OCI-LY1 (cell line): ENCODE results near the gene ELMOD3.
A peak's percentile ranks its signal among the peaks of the same experiment; 100 is the strongest.
"Not testable (repeated sequence)": the region's sequence is repeated elsewhere in the genome, so short reads cannot be mapped to it uniquely, and the experiment has no call there.

ENCODE experiments used
- H2AFZ ChIP-seq: fragments of 200-600 bp; sonication (generic), shearing (Covaris generic); 2 replicates; pipeline ENCODE4 v1.6.0; 2014; ENCODE audit warnings: antibody characterized with exemption, mild to moderate bottlenecking, low read length
- H3F3A ChIP-seq: fragments of 200-600 bp; sonication (generic), shearing (Covaris generic); 2 replicates; pipeline ENCODE4 v1.6.0; 2014; ENCODE audit warnings: mild to moderate bottlenecking, antibody characterized with exemption, low read length, moderate library complexity; ENCODE audit not compliant: insufficient read depth
- H3K27ac ChIP-seq: fragments of 200-600 bp; sonication (generic); 2 replicates; pipeline ENCODE4 v1.5.1; 2014; ENCODE audit warnings: low read length, mixed run types, mild to moderate bottlenecking, low read depth; ENCODE audit not compliant: poor library complexity, severe bottlenecking
- H3K27me3 ChIP-seq: fragments of 200-600 bp; sonication (generic); 2 replicates; pipeline ENCODE4 v1.6.0; 2014; ENCODE audit warnings: antibody characterized with exemption, mild to moderate bottlenecking, low read length, moderate library complexity; ENCODE audit not compliant: insufficient read depth
- H3K36me3 ChIP-seq: fragments of 200-600 bp; sonication (generic); 2 replicates; pipeline ENCODE4 v1.6.1; 2014; ENCODE audit warnings: mild to moderate bottlenecking, antibody characterized with exemption, low read length, moderate library complexity, mixed read lengths; ENCODE audit not compliant: insufficient read depth
- H3K4me1 ChIP-seq: fragments of 200-600 bp; sonication (generic); 2 replicates; pipeline ENCODE4 v1.5.1; 2014; ENCODE audit warnings: mild to moderate bottlenecking, low read length, moderate library complexity; ENCODE audit not compliant: insufficient read depth, severe bottlenecking
- H3K4me2 ChIP-seq: fragments of 200-600 bp; sonication (generic), shearing (Covaris generic); 2 replicates; pipeline ENCODE4 v1.6.1; 2014; ENCODE audit warnings: low read length
- H3K4me3 ChIP-seq: fragments of 200-600 bp; sonication (generic); 2 replicates; pipeline ENCODE4 v1.5.1; 2014; ENCODE audit warnings: low read length, low read depth, mild to moderate bottlenecking, mixed read lengths; ENCODE audit not compliant: poor library complexity, severe bottlenecking
- H3K79me2 ChIP-seq: fragments of 200-600 bp; shearing (Covaris generic); 2 replicates; pipeline ENCODE4 v1.6.1; 2016; ENCODE audit warnings: mixed run types, low read length, mixed read lengths; ENCODE audit not compliant: insufficient read depth
- H3K9ac ChIP-seq: fragments of 200-600 bp; sonication (generic), shearing (Covaris generic); 2 replicates; pipeline ENCODE4 v1.6.1; 2014; ENCODE audit warnings: mild to moderate bottlenecking, low read length, mixed read lengths
- H3K9me2 ChIP-seq: fragments of 200-600 bp; sonication (generic), shearing (Covaris generic); 2 replicates; pipeline ENCODE4 v1.6.1; 2014; ENCODE audit warnings: low read depth, mild to moderate bottlenecking, low read length, mixed read lengths
- H3K9me3 ChIP-seq: fragments of 200-600 bp; shearing (Covaris generic); 2 replicates; pipeline ENCODE4 v1.6.1; 2014; ENCODE audit warnings: low read length, mixed read lengths
- H4K20me1 ChIP-seq: fragments of 200-600 bp; sonication (generic), shearing (Covaris generic); 2 replicates; pipeline ENCODE4 v1.6.0; 2016; ENCODE audit warnings: mild to moderate bottlenecking, low read length; ENCODE audit not compliant: insufficient read depth
- EZH2 ChIP-seq: fragments of 200-600 bp; sonication (generic), shearing (Covaris generic); IDR thresholded peaks from 2 replicates; pipeline ENCODE4 v1.8.0; 2017; ENCODE audit warnings: borderline replicate concordance, mixed run types, mild to moderate bottlenecking, antibody characterized with exemption, low read length, moderate library complexity, mixed read lengths
- TF ChIP-seq, protein P1 (sequence below): fragments of 200-600 bp; sonication (generic), shearing (Covaris generic); IDR thresholded peaks from 2 replicates; pipeline ENCODE4 v1.5.1; 2017; ENCODE audit warnings: mild to moderate bottlenecking, antibody characterized with exemption, low read length, moderate library complexity, mixed read lengths

Gene ELMOD3

GRCh38 chr2:85327160-85327821, 27.3 kb upstream of the ELMOD3 start:
- no peak overlapping the region for H2AFZ ChIP-seq
- H3F3A ChIP-seq = no peaks in the 10 kb centered on the region
- peak overlapping the region; percentile 75 for H3K4me3 ChIP-seq
- peaks cover 28% of the 10 kb centered on the region for H3K79me2 ChIP-seq
- peak overlapping the region; percentile 68 for H3K27ac ChIP-seq
- H3K9ac ChIP-seq = peak overlapping the region; percentile 98
- no peaks in the 10 kb centered on the region for H3K9me3 ChIP-seq
- peaks cover 27% of the 10 kb centered on the region for H3K4me1 ChIP-seq
- H3K36me3 ChIP-seq = peaks cover 48% of the 10 kb centered on the region
- no peak for TF ChIP-seq EZH2
- TF ChIP-seq, protein P1, sequence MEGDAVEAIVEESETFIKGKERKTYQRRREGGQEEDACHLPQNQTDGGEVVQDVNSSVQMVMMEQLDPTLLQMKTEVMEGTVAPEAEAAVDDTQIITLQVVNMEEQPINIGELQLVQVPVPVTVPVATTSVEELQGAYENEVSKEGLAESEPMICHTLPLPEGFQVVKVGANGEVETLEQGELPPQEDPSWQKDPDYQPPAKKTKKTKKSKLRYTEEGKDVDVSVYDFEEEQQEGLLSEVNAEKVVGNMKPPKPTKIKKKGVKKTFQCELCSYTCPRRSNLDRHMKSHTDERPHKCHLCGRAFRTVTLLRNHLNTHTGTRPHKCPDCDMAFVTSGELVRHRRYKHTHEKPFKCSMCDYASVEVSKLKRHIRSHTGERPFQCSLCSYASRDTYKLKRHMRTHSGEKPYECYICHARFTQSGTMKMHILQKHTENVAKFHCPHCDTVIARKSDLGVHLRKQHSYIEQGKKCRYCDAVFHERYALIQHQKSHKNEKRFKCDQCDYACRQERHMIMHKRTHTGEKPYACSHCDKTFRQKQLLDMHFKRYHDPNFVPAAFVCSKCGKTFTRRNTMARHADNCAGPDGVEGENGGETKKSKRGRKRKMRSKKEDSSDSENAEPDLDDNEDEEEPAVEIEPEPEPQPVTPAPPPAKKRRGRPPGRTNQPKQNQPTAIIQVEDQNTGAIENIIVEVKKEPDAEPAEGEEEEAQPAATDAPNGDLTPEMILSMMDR = no peak
- no peaks in the 10 kb centered on the region for H3K9me2 ChIP-seq
- peak overlapping the region; percentile 97 for H3K4me2 ChIP-seq
- H4K20me1 ChIP-seq = no peaks in the 10 kb centered on the region
- H3K27me3 ChIP-seq = no peaks in the 10 kb centered on the region

GRCh38 chr2:85327822-85328617, 26.5 kb upstream of the ELMOD3 start, which contains the start of gene TGOLN2:
TSS of gene TGOLN2 (minus strand) at chr2:85327989. CDS start at chr2:85327962, 27 bp downstream.
- Histone ChIP-seq H3K36me3 (peaks cover 40% of the 10 kb centered on the region), H3K9me2 (no peaks in the 10 kb centered on the region), H2AFZ (0 out of 2 replicates have a peak within 1 kb of the TSS, but pooled peaks have one; percentile 73)

GRCh38 chr2:85329181-85329651, 25.4 kb upstream of the ELMOD3 start:
- Histone ChIP-seq H3K4me3 (no peak overlapping the region), H3K9ac (no peak overlapping the region), H3K27ac (no peak overlapping the region)

More at GRCh38 chr2:85327822-85328617, 26.5 kb upstream of the ELMOD3 start, which contains the start of gene TGOLN2:
- Histone ChIP-seq H3K4me2 (peak within 1 kb of the TSS; percentile 97), H3K27me3 (no peaks in the 10 kb centered on the region), H3K9me3 (no peaks in the 10 kb centered on the region), H3F3A (no peaks in the 10 kb centered on the region), H3K4me3 (peak within 1 kb of the TSS; percentile 75), H4K20me1 (no peaks in the 10 kb centered on the region), H3K79me2 (peaks cover 28% of the 10 kb centered on the region), H3K27ac (peak within 1 kb of the TSS; percentile 68), H3K4me1 (peaks cover 27% of the 10 kb centered on the region), H3K9ac (peak within 1 kb of the TSS; percentile 98)
- TF ChIP-seq, protein P1 = no peak
- no peak for TF ChIP-seq EZH2

GRCh38 chr2:85329701-85330100, 24.9 kb upstream of the ELMOD3 start:
- H3K79me2 ChIP-seq = peaks cover 28% of the 10 kb centered on the region
- H3F3A ChIP-seq, H3K4me3 ChIP-seq, H3K9ac ChIP-seq, H3K9me2 ChIP-seq, H3K9me3 ChIP-seq, H3K27me3 ChIP-seq, H4K20me1 ChIP-seq, H3K4me2 ChIP-seq, H3K27ac ChIP-seq, H2AFZ ChIP-seq: not testable (repeated sequence)
- peaks cover 26% of the 10 kb centered on the region for H3K4me1 ChIP-seq
- H3K36me3 ChIP-seq = peaks cover 24% of the 10 kb centered on the region

More at GRCh38 chr2:85329181-85329651, 25.4 kb upstream of the ELMOD3 start:
- Histone ChIP-seq H3K4me1 (peaks cover 27% of the 10 kb centered on the region), H3K9me3 (no peaks in the 10 kb centered on the region), H3K4me2 (peak overlapping the region; percentile 97; the same call in 1 of the 2 replicates), H4K20me1 (no peaks in the 10 kb centered on the region), H2AFZ (no peak overlapping the region), H3K36me3 (peaks cover 28% of the 10 kb centered on the region), H3K79me2 (peaks cover 28% of the 10 kb centered on the region), H3K9me2 (no peaks in the 10 kb centered on the region), H3F3A (no peaks in the 10 kb centered on the region), H3K27me3 (no peaks in the 10 kb centered on the region)
- TF ChIP-seq, protein P1 = no peak
- TF ChIP-seq EZH2 = no peak
